Stimulated activated CD4-positive, alpha-beta T cell treated with anti-CD3 and anti-CD28 coated beads, TNF-alpha, amount 100 ng/mL, for 4 hours (primary cell): ENCODE results near the gene APBA2.
A peak's percentile ranks its signal among the peaks of the same experiment; 100 is the strongest.

Experiments used
- DNase-seq, 3 experiments: peaks; one replicate each; pipeline ENCODE4 v3.0.0-alpha.2; 2020; ENCODE audit warnings: low read depth in 3 of 3

APBA2 gene

GRCh38 chr15:29086001-29086400 is 200.2 kb downstream of the APBA2 start:
- no peak for DNase-seq

GRCh38 chr15:29086891-29087290 is 201.1 kb downstream of the APBA2 start:
- DNase-seq = no peak

- DNase-seq = no peak
Observed at GRCh38 chr15:29087521-29088285, 201.9 kb downstream of the APBA2 start.

GRCh38 chr15:29088666-29089065 is 202.9 kb downstream of the APBA2 start:
- no peak for DNase-seq

- DNase-seq = no peak
Observed at GRCh38 chr15:29089731-29090616, 204.2 kb downstream of the APBA2 start.

- peak in 2 of 3 experiments; percentile 13 to 14 for DNase-seq
Observed at GRCh38 chr15:29090617-29091466, 205.1 kb downstream of the APBA2 start.

- no peak for DNase-seq
Observed at GRCh38 chr15:29091666-29092065, 205.9 kb downstream of the APBA2 start.

GRCh38 chr15:29092376-29093064 is 206.7 kb downstream of the APBA2 start:
- DNase-seq = no peak

GRCh38 chr15:29093065-29093435 is 207.3 kb downstream of the APBA2 start:
- no peak for DNase-seq

- DNase-seq = no peak
Observed at GRCh38 chr15:29093696-29094343, 208.0 kb downstream of the APBA2 start.

GRCh38 chr15:29094711-29095110 is 208.9 kb downstream of the APBA2 start:
- no peak for DNase-seq

- DNase-seq = no peak
Observed at GRCh38 chr15:29095746-29096145, 210.0 kb downstream of the APBA2 start.

GRCh38 chr15:29097168-29097567 is 211.4 kb downstream of the APBA2 start:
- no peak for DNase-seq

GRCh38 chr15:29097971-29098370 is 212.2 kb downstream of the APBA2 start:
- DNase-seq = no peak

GRCh38 chr15:29098652-29099051 is 212.9 kb downstream of the APBA2 start:
- DNase-seq = no peak

GRCh38 chr15:29099131-29099880 is 213.5 kb downstream of the APBA2 start:
- no peak for DNase-seq

GRCh38 chr15:29100486-29101000 is 214.8 kb downstream of the APBA2 start:
- DNase-seq = no peak

GRCh38 chr15:29101491-29101890 is 215.7 kb downstream of the APBA2 start:
- DNase-seq = no peak

GRCh38 chr15:29102173-29102794 is 216.5 kb downstream of the APBA2 start:
- peak; percentile 18 to 42 (median 24) for DNase-seq
